Stimulated activated CD4-positive, alpha-beta T cell treated with anti-CD3 and anti-CD28 coated beads, Interleukin-1b, Interleukin-23, amount 100 ng/mL, for 1 hour (primary cell): ENCODE measurements around the gene CISH.
A peak's percentile ranks its signal among the peaks of the same experiment; 100 is the strongest.

ENCODE experiments used
- DNase-seq, 2 donors: peaks; one replicate each; pipeline ENCODE4 v3.0.0-alpha.2; 2020; ENCODE audit warnings: low read depth in 2 of 2

CISH gene

DNA sequence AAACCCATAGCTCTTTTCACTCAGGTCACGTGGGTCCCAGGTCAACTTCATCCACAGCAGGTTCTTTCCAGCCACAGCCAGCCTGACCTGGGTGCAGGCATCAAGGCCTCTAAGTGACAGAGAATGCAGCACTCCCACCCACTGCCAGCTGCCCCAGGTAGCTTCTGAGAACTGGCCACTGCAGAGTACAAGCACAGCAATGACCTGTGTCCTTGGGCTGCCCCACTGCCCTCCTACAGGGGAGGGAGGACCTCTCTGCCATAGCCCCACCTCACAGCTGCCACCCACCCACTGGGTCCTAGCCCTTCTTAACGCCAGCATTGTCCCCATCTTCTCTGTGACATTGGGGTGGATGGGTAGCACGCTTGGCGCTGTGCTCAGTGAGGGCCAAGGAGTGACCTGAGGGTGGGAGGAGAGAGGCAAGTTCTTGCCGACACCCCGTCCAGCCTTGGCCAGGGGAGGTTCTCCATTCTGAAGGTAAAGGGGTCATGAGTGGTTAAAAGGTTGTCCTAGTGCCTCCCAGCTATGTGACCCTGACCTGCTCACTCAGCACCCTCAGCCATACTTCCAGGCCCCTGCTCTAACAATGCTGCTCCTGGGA is 12.4 kb downstream of the CISH start:
- DNase-seq: no peak

DNA sequence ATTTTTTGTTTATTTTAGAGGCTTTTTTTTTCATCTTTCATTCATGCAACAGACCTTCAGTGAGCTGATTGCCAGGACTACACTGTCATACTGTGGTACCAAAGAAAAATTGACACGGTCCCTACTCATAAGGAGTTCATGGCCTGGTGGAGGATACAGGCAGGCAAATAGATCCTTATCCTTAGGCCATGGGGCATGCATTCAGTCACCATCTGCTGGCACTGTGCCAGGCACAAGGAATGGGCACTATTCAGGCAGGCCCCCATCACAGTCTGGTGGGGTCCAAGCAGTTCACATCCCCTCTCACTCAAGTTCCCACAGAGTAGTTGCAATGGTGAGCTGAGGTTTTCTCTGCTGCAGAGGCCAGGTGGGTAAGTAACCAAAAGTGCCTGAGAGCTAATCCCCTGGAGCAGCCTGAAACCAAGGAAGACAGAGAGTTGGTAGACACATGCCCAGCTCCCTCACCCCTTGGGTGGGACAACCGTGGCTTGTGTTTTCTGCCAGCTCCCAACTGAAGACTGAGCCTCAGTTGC is 17.3 kb downstream of the CISH start:
- no peak for DNase-seq

DNA sequence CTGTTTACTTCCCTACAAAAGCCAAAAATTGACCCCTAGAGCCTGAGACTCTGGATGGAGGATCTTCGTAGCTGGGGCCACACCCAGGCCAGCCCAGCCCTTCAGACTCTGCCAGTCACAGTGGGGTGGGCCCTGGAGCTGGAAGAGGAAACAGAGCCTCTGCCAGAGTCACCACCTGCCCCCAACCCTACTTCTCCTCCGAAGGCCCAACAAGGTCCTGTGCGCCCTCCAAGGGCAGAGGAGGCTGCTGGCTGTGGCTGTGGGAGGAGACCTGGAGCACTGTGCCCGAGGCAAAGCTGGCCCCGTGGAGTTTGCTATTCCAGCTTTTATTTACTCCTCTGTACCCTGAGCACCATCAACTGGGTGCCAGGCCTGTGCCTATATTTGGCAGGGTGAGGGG is 19.0 kb downstream of the CISH start:
- DNase-seq: no peak

DNA sequence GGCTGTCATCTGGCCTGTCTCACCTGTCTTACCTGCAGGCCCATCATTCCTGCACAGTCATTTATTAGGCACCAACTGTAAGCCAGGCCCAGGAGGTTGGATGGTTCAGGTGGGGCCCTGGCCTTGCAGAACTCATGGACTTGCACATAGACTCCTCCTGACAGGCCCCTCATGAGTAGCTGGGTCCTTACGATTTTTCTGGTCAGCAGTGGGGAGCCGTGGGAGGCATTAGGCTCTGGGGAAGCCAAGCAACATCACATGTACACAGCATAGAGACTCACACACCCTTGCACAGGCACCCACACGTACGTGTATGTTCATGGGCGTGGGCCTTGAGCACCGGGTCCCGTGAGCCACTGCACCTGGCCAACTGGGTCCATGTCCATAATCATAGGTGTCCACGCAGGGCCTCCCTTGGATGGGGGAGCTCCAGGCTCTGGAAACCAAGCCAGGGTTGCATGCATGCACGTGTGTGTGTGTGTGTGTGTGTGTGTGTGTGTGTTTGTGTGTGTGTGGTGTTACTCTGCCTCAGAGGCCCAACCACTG is 20.3 kb downstream of the CISH start:
- DNase-seq: no peak

DNA sequence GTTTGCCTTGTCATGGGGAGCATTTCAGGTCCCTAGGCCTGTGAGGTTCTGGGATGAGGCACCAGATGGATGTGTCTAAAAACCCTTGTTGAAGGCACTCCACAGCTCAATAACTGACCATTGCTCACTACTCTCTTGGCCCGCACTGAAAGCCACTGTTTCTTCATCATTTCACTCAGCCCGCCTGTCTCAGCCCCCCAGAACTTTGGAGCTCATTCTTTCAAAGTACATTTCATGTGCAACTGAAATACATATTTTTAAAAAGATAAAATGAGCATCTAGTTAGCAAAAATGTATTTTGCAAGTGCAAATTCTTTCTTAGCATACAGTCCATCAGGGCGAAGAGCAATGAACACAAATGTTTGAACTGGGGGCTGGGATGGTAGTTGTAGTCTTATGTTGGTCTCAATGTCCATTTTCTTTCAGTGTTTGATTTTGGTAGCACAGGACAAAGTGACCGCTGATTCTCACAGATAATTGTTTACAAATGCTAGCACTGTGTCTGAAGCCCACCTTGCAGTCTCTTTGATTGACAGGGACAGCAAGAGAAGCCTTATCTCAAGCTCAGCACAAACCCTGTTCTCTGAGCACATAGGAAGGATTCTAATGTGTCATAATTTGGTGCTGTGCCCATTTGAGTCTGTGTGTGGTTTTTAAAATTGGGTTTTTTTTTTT is 22.7 kb downstream of the CISH start:
- no peak for DNase-seq

DNA sequence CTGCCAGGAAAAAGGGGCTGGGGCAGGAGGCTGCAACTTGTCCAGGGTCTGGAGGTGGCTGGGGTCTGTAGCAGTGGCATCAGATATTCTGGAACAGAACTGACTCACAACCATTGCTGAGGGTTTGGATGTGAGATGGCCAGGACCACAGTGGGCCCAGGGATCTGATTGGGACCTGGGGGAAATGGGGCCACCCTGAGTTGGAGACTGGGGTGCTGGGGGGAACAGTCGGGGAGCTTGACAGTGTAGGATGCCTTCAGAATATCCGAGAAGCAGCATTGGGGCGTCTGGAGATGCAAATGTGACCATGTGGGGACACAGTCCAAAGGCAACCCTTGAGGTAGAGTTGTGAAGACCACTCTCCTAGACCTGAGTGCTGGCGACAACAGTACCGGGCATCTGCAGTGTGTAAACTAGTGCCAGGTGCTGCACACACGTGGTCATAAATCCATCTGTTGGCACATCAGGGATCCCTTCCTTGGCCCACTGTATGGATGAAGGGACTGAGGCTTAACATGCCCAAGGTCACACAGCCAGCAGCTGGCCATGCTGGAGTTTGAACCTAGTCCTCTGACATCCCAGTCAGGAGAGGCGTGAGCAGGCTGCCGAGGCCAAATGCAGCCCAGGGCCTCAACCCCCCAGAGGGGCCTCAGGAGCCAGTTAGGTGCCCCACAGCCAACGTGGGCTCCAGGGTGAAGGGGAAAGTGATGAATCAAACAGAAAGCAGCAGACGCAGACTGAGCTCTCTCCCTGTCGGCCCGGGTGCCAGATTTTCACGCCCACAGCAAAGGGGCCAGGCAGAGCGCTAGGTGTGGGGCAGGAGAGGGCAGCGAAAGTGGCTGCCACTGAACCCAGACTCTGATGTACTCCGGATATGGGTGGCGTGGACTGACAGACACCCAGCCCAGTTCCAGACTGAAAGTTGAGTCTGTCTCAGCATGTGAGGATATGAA is 23.5 kb downstream of the CISH start:
- peak in 1 of 2 donors; percentile 61 for DNase-seq

DNA sequence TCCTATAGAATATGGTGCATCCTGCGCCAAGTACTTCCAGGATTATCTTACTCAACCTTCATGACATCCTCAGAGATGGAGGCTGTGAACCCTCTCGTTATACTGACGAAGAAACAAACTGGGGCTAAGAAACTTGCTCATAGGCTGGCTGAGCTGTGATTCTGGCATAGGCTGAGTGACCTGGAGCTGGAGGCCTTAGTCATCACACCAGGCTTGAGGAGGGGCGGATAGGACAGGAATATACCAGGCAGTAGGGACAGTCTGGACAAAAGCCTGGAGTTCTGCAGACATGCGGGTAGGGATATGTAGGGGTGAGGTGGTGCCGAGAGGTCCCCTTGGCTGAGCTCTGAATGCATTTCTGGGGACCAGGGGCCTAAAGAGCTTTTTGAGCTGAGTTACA is 24.2 kb downstream of the CISH start:
- DNase-seq: no peak

DNA sequence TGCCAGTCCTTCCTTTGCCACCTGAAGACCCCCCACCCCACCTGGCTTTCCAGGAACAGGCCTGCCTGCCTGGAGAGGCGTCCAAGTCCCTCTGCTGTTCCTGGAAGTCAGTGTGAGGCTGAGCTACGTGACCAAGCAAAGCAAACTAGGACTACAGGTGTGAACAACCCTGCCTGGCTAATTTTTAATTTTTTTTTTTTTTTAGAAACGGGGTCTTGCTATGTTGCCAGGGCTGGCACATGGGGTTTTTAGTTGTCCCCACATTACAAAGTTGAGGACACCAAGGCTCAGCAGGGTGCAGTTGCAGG is 24.9 kb downstream of the CISH start:
- DNase-seq: no peak

DNA sequence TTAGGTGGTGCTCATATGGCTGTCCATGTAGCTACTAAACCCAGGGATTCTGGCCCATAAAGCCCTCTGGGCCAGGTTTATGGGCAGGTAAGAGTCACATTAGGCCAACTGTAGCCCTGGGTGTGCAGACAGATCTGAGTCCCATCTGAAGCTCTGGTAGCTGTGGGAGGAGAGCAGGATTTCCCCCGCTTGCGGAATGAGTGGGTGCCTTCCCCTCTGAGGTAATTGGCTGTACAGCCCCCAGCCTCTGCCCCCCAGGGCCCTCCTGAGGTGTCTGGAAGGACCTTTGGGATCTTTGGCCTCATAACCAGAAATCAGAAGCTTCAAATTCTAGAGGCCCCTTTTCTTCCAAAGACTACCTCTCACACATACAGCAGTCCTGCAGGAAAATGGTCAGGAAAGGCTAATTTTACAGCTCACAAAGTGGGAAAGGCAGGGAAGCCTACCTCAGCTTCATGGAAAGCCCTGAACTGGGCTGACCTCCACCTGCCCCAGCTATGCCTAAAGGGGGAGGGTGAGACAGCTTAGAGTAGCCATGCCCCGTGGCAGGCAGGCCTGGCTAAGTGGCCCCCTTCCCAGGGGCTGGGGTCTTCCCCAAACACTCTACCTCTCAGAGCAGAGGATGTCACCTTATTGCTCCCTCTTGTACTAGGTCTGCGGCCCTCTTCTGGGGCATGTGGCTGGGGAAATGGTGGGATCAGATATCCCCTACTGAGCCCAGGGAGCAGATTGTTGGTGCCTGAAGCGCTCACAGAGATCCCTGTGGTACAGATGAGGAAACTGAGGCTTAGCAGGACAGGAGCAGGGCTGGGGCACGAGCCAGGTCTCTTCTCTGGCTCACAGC is 25.4 kb downstream of the CISH start:
- no peak for DNase-seq

DNA sequence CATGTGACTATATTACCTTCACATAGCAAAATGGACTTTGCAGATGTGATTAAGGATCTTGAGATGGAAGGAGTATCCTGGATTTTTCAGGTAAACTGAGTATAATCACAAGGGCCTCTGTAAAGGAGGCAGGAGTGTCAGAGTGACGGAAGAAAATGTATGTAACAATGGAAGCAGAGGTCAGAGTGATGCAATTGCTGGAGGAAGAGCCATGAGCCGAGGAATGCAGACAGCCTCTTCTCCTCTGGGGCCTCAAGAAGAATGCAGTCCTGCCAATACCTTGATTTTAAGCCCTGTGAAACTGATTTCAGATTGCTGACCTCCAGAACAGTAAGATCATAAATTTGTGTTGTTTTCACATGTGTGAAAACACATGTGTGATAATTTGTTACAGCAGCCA is 27.2 kb downstream of the CISH start:
- no peak for DNase-seq

DNA sequence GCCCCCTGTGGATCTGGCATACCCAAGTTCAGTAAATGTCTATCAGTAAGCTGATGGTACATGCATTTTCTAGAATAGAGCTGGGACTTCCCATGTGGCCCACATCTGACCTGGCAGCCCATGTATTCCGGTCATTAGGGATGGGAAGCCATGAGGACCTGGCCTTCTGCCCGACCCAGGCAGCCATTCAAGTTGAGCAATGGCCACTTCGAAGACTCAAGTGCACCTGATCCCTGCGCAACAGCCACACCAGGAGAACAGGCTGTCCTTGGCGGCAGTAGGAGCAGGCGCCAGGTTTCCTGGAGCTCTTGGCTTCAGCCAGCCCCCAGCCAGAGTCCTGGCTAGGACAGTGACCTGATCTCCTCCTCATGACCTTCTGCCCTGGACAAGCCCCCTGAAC is 27.7 kb downstream of the CISH start:
- DNase-seq: no peak

DNA sequence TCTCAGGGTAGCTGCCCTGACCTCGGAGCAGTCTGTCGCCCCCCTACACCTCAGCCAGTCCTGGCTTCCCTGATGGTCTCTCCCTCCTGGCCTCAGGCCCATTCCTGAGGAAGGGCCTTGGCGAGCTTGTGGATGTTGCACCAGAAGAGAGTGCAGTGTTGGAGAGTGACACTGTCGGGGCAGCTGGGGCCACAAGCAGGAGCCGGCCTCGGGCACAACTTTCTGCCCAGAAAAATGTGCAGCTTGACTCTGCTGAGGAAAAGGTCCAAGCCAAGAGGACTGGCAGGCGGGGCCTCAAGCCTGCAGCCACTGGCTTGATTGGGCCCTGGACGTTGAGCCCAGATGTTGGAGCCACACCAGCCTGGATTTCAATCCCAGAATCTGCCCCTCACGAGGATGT is 29.5 kb downstream of the CISH start:
- DNase-seq: no peak

DNA sequence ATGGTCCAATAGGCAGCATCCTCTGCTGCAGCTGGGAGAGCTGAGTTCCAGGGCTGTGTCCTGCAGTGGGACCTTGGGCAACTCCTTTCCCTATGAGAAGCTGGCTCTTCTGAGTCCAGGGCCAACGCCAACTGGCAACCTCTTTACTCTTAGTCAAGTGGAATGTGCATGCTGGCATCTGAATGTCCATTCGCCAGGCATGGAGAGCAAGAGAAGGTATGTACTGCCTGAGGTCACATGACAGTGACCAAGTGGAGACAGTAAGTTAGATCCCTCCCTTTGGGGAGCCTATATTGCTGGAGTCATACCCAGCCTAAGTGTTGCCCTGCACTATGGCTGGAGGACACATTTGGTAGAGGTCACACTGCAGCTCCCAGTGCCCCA is 30.1 kb downstream of the CISH start:
- no peak for DNase-seq

DNA sequence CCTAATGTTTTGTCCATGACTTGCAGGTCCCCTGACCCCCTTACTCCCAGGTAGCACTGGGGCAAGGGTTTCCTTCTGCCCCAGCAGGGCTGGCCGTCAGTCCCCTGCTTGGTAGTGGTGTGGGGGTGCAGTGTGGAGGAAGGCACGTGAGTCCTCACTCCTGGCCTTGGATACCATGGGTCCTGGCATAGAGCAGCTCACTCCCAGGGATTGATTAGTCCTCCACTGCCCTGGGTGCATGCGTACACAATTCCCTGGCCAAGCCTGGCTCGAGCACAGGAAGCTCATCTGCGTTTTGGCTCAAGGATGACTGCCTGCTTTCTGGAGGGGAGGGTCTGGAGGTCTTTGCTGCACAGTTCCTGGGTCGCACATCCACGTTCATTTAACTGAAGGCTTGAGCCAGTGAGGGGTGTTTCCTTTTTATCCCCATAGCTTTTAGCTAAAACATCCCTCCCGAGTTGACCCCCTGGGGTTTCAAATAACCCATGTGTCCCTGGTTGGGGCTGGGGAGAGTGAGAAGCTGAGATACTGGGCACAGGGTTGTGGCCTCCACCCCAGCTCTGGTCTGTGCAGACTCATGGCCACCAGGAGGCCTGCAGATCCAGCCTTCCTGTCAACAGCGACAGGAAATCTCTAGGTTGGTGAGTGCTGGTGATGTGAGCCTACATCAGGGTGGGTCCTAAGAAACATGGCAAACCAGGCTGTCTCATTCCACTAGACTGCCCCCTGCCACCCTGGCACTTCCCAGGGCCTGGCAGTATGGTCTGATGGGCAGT is 30.7 kb downstream of the CISH start:
- DNase-seq: no peak

DNA sequence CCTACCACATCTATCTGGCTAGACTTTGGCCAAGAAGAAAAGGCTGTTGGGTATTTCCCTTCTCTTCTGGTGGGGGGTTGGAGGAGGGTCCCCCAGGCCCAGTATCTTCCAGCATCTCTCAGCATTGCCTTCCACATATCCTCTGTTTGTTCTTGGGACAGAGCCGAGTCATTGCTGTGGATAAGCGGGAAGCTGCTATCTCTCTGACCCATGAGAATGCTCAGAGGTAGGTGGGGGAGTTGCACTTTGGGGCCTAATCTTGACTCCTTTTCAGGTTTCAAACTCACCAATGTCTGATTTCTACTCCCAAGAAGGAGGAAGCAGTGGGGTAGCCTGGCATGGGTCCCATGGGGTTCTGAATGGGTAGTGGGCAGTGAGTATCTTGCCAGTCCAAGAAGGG is 34.2 kb downstream of the CISH start:
- DNase-seq: no peak

DNA sequence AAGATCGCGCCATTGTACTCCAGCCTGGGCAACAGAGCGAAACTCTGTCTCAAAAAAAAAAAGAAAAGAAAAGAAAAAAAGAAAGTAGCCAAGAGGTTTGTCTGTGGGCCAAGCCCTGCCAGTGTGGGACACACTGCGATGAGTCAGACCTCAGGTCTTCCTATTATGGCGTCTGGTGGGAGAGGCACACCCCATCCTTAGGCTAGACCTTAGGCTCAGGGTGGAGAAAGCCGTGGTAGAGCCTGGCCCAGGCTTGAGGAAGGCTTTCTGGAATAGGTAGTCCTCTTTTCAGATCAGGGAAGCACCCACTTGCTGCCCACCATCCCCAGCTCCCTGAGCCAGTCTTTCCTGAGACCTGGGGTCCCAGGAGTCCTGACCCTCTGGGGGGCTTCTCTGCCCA is 36.2 kb downstream of the CISH start:
- no peak for DNase-seq

DNA sequence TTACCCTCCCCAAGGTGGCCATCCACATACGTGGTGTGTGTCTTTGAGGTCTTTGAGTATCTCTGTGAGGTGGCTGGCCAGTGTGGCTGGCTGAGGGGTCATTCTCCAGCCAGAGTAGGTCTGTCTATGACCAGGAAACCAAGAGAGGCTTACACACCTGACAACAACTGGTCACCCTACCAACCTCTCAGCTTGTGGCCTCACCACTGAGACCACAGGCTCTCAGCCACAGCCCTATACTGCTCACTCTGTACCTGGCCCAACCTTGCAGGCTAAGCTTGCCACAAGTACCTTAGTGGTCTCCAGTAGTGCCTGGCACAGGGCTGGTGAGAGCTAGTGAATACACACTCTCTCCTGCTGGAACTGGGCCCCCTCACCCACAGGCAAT is 37.1 kb downstream of the CISH start:
- DNase-seq: no peak

DNA sequence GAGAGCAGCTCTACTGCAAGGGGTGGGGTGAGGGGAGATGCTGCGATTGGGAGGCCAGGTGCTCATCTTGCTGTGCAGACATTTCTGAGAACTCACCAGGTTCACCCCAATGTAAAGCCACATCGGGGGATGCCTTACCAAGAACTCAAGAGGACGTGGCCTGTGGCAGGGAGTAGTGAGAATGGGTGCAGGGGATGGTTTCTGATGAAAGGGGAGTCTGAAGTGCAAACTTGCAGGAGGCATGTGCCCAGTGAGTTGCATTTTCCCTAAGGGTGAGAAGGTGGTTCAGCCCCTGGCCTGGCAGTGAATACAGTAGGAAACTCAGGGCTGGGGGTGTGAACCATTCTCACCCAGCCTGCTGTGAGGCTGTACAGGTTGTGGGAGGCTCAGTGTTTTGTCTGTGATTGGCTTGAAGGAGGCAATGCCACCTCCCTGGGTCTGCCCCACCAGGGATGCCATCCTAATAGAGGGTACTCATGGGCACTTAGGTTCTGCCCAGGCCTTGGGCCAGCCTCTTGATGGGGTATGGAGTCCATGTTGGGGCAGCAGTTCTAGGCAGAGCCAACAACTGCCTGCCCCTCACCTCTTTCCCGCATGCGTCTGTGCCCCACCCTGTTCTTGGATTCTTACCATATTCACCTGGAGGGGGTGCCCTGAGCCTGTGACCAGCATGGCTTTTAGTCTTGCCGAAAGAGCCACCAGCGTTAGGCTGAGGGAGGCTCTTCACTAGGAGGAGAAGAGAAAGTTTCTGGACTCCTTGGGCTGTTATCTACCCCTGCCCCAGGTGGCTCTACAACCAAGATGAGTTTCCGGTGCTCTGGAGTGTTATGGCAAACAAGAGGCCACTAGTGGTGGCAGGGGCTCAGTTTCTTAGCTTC is 37.8 kb downstream of the CISH start:
- DNase-seq: no peak

DNA sequence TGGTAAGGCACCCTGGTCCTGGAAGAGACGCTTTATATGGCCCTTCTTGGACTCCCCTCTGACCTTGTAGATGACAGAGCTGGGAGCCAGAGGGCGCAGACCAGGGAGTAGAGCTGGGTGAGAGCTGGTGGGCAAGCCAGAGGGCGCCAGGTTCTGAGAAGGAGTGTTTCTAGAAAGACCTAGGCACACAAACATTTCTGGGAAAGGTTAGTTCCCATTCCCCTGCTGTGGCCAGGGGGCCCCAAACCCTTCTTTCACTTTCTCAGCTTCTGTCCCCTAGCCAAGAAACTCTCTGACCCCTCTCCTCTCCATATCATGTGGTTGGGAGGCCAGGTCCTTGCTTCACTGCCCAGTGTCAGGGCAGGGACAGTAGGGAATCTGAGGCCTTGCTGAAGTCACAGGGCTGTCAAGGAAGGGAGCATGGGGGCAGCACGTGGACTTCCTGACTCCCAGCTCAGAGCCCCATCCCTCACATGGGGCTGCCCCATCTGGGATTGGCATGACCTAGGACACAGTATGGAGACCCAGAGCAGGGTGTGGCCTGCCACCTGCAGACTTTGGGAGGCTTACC is 38.7 kb downstream of the CISH start:
- no peak for DNase-seq

DNA sequence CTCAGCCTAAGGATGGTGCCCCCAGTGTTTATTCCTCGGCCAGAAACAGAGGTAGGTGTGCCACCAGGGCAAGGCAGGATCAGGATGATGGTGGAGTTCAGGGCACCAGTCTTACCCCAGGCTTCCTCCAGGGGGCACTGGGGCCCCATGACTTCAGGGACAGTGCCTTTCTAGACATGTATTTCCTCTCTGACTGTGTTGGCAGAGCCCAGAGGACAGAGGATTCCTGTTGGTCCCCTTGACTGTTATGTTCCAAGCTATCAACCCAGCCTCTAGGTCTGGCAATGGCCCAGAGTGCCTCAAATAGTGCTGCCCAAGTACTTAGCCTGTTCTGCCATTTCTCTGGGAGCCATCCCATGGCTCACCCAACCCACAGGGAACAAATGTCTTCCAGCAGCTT is 39.4 kb downstream of the CISH start:
- DNase-seq: peak; percentile 54 to 73
